HG02642 (cell line): ENCODE measurements around the gene TCF15.
"Not testable (repeated sequence)": the region's sequence is repeated elsewhere in the genome, so short reads cannot be mapped to it uniquely, and the experiment has no call there.

ENCODE experiments used
- ATAC-seq: cut with Tn5 transposase; IDR thresholded peaks from one replicate; pipeline ENCODE4 v1.9.1; 2021; ENCODE audit warnings: mild to moderate bottlenecking; ENCODE audit not compliant: unreplicated experiment, poor library complexity

TCF15 gene

GRCh38 chr20:642398-643174, 32.5 kb upstream of the TCF15 start:
- ATAC-seq, result no peak

DNA sequence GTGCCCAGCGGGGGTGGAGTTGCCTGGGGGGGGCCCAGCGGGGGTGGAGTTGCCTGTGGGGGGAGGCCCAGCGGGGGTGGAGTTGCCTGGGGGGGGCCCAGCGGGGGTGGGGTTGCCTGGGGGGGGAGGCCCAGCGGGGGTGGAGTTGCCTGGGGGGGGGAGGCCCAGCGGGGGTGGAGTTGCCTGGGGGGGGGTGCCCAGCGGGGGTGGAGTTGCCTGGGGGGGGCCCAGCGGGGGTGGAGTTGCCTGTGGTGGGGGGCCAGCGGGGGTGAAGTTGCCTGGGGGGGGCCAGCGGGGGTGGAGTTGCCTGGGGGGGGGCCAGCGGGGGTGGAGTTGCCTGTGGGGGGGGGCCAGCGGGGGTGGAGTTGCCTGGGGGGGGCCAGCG, 31.9 kb upstream of the TCF15 start:
- not testable (repeated sequence) for ATAC-seq

- no peak for ATAC-seq
These were observed 31.4 kb upstream of the TCF15 start for GRCh38 chr20:641516-641875.

- no peak for ATAC-seq
These were observed 30.8 kb upstream of the TCF15 start for GRCh38 chr20:640674-641515.

DNA sequence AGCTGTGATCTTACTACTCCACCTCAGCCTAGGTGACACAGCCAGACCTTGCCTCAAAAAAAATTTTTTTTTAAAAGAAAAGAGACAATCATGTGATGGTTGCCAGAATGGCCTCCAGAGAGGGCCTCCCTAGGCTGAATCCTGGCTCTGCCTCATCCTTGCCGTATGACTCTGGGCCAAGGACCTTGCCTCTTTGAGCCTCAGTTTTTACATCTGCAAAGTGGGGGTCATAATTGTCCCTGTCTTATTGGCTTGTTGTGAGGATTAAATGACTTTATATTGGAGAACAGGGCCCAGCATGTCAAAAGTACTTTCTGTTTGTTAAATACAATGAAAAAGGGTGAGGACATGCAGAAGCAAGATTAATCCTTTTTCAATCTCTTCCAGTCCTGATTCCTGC, 28.5 kb upstream of the TCF15 start:
- no peak for ATAC-seq

DNA sequence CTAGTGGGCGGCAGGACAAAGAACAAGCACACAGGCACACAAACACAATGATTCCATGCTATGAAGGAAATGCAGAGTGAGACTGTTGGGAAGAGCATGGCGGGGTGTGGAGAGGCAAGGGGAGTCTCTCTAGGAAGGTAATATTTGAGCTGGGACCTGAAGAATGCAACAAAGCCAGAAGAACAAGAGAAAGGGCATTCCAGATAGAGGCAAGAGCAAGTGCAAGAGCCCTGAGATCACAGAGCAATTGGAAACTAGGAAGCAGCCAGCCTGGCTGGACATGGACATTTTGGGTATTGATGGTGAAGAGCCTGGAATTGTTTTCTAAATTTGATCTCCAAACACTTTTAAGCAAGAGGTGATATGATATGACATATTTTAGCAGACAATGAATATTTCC, 27.4 kb upstream of the TCF15 start:
- no peak for ATAC-seq

GRCh38 chr20:635893-636338, 25.8 kb upstream of the TCF15 start:
- ATAC-seq, result no peak

GRCh38 chr20:635028-635892, 25.2 kb upstream of the TCF15 start:
- no peak for ATAC-seq

GRCh38 chr20:634148-634925, 24.2 kb upstream of the TCF15 start:
- ATAC-seq, result no peak

GRCh38 chr20:631101-631500, 21.0 kb upstream of the TCF15 start:
- no peak for ATAC-seq

DNA sequence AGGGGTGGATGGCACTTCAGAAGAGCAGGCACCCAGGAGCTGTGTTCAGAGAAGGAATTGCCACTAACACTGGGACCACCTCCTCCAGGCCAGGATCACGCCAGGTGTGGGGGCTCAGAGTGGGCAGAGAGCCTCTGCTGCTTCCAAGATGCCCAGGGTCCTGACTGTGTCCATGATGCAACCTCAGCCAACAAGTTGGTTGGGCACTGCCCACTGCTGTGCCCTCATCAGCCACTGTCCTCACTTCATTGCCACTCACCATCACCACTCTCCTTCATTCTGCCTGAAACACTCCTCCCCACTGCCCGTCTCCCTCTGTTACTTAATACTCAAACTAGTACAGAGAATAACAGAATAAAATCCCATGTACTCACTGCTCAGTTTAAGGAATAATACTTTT, 16.5 kb upstream of the TCF15 start:
- ATAC-seq, result no peak

DNA sequence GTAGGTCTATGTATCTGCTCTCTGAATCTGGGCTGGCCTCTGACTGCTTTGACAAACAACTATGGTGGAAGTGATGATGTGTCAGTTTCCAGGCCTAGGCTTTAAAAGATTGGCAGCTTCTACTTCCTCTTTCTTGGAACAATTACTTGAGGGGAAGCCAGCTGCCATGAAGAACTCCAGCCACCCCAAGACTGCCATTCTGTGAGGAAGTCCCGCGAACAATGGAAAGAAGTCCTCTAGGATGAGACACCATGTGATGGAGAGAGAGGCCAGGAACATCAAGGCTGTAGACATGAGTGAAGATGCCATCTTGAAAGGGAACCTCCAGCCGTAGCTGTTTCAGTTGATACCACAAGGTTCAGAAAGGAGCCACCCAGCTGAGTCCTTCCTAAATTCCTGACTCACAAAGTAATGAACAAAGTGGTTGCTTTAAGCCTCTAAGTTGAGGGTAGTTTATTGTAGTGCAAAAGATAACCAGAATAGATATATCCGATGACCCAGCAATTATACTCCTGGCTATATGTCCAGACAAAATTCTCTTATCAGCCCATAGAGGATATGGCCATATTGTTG, 15.3 kb upstream of the TCF15 start:
- ATAC-seq, result no peak

DNA sequence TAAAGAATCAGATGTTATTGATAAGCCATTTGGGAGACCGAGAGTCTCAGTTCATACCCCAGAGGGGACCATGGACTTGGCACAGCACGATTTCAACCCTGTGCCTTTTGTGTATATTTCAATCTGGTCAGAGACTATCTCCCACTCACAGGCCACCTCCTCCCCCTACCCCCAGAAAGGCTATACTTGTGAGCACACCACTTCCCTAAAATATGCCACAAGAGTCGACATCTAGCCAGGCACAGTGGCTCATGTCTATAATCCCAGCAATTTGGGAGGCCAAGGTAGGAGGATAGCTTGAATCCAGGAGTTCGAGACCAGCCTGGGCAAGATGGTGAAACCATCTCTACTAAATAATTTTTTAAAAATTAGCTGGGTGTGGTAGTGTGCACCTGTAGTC, 13.6 kb upstream of the TCF15 start:
- no peak for ATAC-seq

DNA sequence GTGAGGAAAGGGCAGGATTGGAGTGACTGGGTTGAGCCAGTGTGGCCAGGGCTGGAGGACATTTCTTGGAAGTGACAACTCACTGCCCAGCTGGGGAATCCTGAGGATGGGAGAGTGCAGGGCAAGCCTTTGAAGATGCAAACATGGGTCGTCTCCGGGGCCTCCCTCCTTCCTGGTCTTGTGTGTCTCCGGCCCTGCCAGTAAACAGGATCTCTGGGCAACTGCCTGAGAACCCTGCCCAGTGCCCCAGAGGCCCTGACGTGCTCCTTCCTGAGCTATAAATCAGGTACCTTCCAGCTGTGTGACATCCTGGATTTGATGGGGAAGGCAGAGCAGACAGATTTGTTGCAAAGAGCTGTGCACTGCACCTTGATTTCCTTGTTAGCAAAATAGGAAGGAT, 12.9 kb upstream of the TCF15 start:
- ATAC-seq, result no peak

- ATAC-seq, result no peak
These were observed 12.1 kb upstream of the TCF15 start for GRCh38 chr20:622161-622560.

GRCh38 chr20:621125-621756, 11.1 kb upstream of the TCF15 start:
- ATAC-seq, result no peak

GRCh38 chr20:620246-620645, 10.1 kb upstream of the TCF15 start:
- no peak for ATAC-seq

GRCh38 chr20:618980-619379, 8.9 kb upstream of the TCF15 start:
- no peak for ATAC-seq
